ENCODE results near the gene MARK1. TPM values are rescaled to one million over a fixed set of nuclear protein-coding genes. Genes with fewer than 3 reads are reported as not detected.

Gene MARK1
- total and polyA plus RNA-seq, 2 donors: 7.8 to 21.4 TPM

DNA sequence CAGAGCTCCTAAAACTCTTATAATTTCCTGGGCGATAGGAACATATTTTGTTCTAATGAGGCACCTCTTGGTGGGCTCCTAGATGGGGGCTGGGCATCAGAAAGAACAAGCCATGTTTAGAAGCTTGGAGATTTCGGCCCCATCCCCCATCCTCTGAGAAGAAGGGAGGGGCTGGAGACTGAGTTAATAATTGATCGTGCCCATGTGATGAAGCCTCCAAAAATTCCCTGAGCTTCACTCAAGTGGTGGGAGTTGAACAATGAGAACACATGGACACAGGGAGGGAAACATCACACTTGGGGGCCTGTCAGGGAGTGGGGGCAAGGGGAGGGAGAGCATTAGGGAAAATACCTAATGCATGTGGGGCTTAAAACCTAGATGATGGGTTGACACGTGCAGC lies 180.3 kb downstream of the MARK1 start:
- no peak overlapping the region for H3K27ac ChIP-seq (ENCODE audit: low read depth)
- DNase-seq (ENCODE audit: extremely low spot score): no peak
- 92% methylated on average over 4 of the region's 4 CpGs for WGBS
- H3K36me3 ChIP-seq (ENCODE audit: insufficient read depth): no peaks in the 10 kb centered on the region
- no peaks in the 10 kb centered on the region for H3K4me1 ChIP-seq (ENCODE audit: insufficient read depth)
- H3K4me3 ChIP-seq (ENCODE audit: low read depth, low read length): no peak overlapping the region

GRCh38 chr1:220708936-220709801 lies 181.2 kb downstream of the MARK1 start:
- Histone ChIP-seq H3K27ac (ENCODE audit: low read depth) (no peak overlapping the region), H3K36me3 (ENCODE audit: insufficient read depth) (no peaks in the 10 kb centered on the region), H3K4me3 (ENCODE audit: low read depth, low read length) (no peak overlapping the region), H3K4me1 (ENCODE audit: insufficient read depth) (no peaks in the 10 kb centered on the region)
- 59% methylated on average over 9 of the region's 9 CpGs for WGBS
- DNase-seq (ENCODE audit: extremely low spot score): no peak

GRCh38 chr1:220710333-220710732 lies 182.4 kb downstream of the MARK1 start:
- H3K27ac ChIP-seq (ENCODE audit: low read depth): no peak overlapping the region
- H3K36me3 ChIP-seq (ENCODE audit: insufficient read depth): no peaks in the 10 kb centered on the region
- no peak overlapping the region for H3K4me3 ChIP-seq (ENCODE audit: low read depth, low read length)
- DNase-seq (ENCODE audit: extremely low spot score): no peak
- WGBS: 85% methylated on average over 4 of the region's 4 CpGs
- no peaks in the 10 kb centered on the region for H3K4me1 ChIP-seq (ENCODE audit: insufficient read depth)

DNA sequence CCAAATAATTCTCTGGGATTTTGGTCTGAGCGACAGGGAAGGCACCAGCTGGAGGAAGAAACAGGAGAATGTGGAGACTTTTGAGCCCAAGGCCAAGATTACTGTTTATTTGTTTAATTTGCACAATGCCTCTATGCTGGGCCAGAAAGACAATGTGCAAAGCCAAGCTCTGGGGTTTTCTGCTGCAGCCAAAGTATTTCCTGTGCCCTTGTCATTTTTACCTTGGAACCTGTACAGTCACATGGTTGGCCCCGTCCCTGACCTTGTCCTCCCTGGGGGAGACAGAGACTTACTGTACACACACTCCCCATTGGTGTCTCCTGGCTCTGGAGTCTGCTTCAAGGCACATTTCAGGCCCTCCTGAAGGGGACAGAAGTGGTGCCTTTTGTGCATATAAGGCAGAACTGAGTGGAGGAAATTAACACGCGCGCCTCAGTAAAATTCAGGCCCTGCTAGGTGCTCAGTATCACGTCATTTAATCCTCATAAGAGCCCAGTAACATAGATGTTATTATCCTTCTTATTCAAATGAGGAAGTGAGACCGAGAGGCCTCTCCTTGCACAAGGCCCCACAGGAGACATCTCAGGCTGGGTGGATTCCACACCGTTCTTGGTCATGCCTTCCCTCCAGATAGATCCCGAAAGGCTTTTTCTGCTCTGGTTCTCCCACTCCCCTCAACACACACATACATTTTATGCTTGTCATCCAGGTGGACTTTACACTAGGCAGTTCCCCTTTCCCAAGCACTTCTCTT lies 183.3 kb downstream of the MARK1 start:
- H3K4me3 ChIP-seq (ENCODE audit: low read depth, low read length): no peak overlapping the region
- H3K4me1 ChIP-seq (ENCODE audit: insufficient read depth): no peaks in the 10 kb centered on the region
- no peaks in the 10 kb centered on the region for H3K36me3 ChIP-seq (ENCODE audit: insufficient read depth)
- H3K27ac ChIP-seq (ENCODE audit: low read depth): no peak overlapping the region
- 78% methylated on average over 9 of the region's 9 CpGs for WGBS
- DNase-seq (ENCODE audit: extremely low spot score): no peak

Small RNAs within 50 kb of the gene (small RNA-seq; reads per million reads assigned to genes)
- not detected for gene RN7SL464P

Other genes starting within 250 kb of the MARK1 start
- gene C1orf115, start 162.2 kb downstream of the MARK1 start, total RNA-seq: 10.0 TPM
- 9.5 TPM for gene C1orf115, start 162.2 kb downstream of the MARK1 start, polyA plus RNA-seq
- gene MTARC2, start 220.2 kb downstream of the MARK1 start, total RNA-seq: 31.0 TPM
- gene MTARC2, start 220.2 kb downstream of the MARK1 start, polyA plus RNA-seq: 18.2 TPM

All from urinary bladder (tissue), 4 donors.